Central memory CD8-positive, alpha-beta T cell (primary cell): ENCODE results near the gene HPSE2.

Source experiments
- ATAC-seq: fragments of 150-1000 bp; cut with Tn5 transposase; replicated peaks from 2 replicates; pipeline ENCODE4 v1.10.0; 2022; ENCODE audit warnings: mild to moderate bottlenecking, moderate FRiP score, moderate number of reproducible peaks; ENCODE audit not compliant: poor library complexity, severe bottlenecking; ENCODE audit errors: extremely low read depth
- DNase-seq, 2 donors: peaks; one replicate each; pipeline ENCODE4 v3.0.0; 2021; ENCODE audit warnings: low spot score in 2 of 2
- H3K27ac Mint-ChIP-seq: one replicate; pipeline ENCODE4 v1.8.0; 2022; ENCODE audit warnings: low read depth, mild to moderate bottlenecking, moderate library complexity, mixed read lengths
- H3K27me3 Mint-ChIP-seq: one replicate; pipeline ENCODE4 v1.8.0; 2022; ENCODE audit warnings: mixed read lengths
- H3K36me3 Mint-ChIP-seq: one replicate; pipeline ENCODE4 v1.8.0; 2022; ENCODE audit warnings: mild to moderate bottlenecking, moderate library complexity, mixed read lengths; ENCODE audit not compliant: insufficient read depth
- H3K4me1 Mint-ChIP-seq: one replicate; pipeline ENCODE4 v1.8.0; 2022; ENCODE audit warnings: mixed read lengths
- H3K4me3 Mint-ChIP-seq: one replicate; pipeline ENCODE4 v1.8.0; 2022; ENCODE audit warnings: mild to moderate bottlenecking, moderate library complexity, mixed read lengths
- H3K9me3 Mint-ChIP-seq: one replicate; pipeline ENCODE4 v1.8.0; 2022; ENCODE audit warnings: mixed read lengths

HPSE2 gene

DNA sequence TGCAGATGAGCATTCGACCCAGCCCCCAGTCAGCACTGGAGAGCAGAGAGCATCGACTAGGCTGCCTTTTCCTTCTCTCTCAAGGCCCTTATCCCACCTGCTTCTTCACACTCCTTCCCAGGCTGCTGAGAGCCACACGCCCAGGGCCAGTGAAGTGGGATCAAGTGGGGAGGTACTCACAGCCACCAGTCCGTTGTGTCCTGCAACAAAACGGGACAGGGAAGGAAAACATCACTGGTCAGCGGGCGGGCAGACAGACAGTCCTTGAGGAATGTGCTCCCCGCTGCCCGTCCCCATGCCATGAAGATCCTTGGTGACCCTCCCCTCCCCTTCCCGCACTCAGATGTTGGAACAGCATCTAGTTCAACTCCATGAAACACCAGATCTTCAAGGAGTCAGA, 824.9 kb downstream of the HPSE2 start:
- no peak for ATAC-seq
- H3K4me3 Mint-ChIP-seq: no peak overlapping the region

DNA sequence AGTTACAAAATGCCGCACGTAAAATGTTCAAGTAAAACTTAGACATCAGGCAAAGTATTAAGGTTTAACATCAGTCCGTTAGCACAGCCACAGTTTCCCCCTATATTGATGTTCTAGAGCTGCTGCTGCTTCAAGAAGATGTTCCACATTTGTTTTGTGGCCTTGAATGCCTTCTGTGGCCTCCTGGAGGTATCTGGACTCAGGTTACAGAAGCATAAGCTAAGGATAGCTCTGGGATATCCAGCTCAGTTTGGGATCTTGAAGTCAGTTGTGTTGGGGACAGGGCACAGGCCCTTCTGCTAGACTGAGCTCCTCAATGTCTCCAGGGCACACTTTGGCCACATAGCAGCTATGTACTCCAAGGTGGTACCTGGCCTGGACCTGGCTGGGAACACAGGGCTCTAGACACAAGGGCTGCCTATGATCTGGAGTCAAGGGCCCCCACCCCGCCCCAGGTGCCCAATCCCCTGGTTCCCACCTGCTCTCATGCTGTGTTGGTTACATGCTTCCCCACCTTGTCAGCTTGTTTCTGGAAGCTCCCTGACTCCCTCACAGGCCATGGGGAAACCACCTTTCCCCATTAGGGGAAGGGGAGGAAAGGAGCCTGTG, 825.4 kb downstream of the HPSE2 start:
- peaks cover 4% of the 10 kb centered on the region for H3K36me3 Mint-ChIP-seq
- ATAC-seq (no peak), DNase-seq (no peak)
- no peak overlapping the region for H3K27ac Mint-ChIP-seq
- H3K9me3 Mint-ChIP-seq: no peaks in the 10 kb centered on the region
- H3K4me1 Mint-ChIP-seq: peaks cover 20% of the 10 kb centered on the region
- H3K27me3 Mint-ChIP-seq: no peaks in the 10 kb centered on the region
- H3K4me3 Mint-ChIP-seq: no peak overlapping the region

More for the DNA sequence above, 824.9 kb downstream of the HPSE2 start:
- Mint-ChIP-seq H3K36me3 (peaks cover 4% of the 10 kb centered on the region), H3K9me3 (no peaks in the 10 kb centered on the region), H3K27ac (no peak overlapping the region), H3K4me1 (peaks cover 20% of the 10 kb centered on the region), H3K27me3 (no peaks in the 10 kb centered on the region)
- DNase-seq: no peak

DNA sequence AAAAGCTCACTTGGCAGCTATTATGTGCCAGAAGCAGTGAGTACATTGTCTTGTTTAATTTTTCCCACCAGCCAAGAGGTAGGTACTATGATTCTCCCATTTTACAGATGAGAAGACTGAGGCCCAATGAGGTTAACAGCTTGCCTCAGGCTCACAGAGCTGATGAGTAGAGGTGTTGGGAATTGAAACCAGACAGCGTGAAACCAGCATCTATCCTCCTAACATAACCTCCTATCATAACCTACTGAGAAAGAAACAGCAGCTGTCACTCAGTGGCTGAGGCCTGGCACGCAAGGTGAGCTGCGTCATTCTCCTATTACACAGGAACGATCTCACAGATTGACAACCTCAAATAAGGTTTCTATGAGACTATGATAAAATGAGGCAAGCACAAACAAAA, 826.9 kb downstream of the HPSE2 start:
- H3K27me3 Mint-ChIP-seq: no peaks in the 10 kb centered on the region
- peak; percentile 91 for ATAC-seq
- peaks cover 4% of the 10 kb centered on the region for H3K36me3 Mint-ChIP-seq
- H3K27ac Mint-ChIP-seq: peak overlapping the region; percentile 85
- DNase-seq: peak in 1 of 2 donors; percentile 35
- H3K4me3 Mint-ChIP-seq: no peak overlapping the region
- H3K9me3 Mint-ChIP-seq: no peaks in the 10 kb centered on the region
- peaks cover 20% of the 10 kb centered on the region for H3K4me1 Mint-ChIP-seq

DNA sequence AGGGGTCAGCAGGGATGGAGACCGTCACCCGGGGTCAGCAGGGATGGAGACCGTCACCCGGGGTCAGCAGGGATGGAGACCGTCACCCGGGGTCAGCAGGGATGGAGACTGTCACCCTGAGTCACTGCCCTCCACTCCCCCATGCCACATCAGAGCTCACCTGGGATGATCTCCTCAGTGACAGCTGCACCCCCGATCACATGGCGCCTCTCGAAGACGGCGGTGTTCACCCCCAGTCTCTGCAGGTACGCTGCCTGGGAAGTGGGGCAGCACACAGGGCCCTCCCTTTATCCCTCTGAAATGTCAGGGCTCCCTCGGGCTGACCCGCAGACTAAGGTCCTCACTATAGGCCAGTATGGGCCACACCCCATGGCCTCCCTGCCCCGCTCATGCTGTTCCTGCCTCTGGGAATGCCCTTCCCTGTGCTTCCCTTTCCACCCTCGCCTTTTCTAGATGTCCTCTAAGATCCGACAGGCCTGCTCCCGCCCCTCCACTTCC, 827.9 kb downstream of the HPSE2 start:
- no peak for DNase-seq
- ATAC-seq: no peak
- H3K9me3 Mint-ChIP-seq: no peaks in the 10 kb centered on the region
- no peaks in the 10 kb centered on the region for H3K27me3 Mint-ChIP-seq
- H3K4me1 Mint-ChIP-seq: peaks cover 25% of the 10 kb centered on the region
- H3K4me3 Mint-ChIP-seq: no peak overlapping the region
- H3K36me3 Mint-ChIP-seq: peaks cover 4% of the 10 kb centered on the region
- H3K27ac Mint-ChIP-seq: peak overlapping the region; percentile 85
